Activated CD8-positive, alpha-beta memory T cell treated with anti-CD3 and anti-CD28 coated beads for 36 hours (primary cell): Measurements from ENCODE around the gene HIC2. TPM values are rescaled to one million over a fixed set of nuclear protein-coding genes. Genes with fewer than 3 reads are reported as not detected.
"Not testable (repeated sequence)": the region's sequence is repeated elsewhere in the genome, so short reads cannot be mapped to it uniquely, and the experiment has no call there.

Experiments used
- CTCF ChIA-PET: fragments of 350-600 bp; sonication (Branson Sonifier 250); formaldehyde crosslinking; loops from one replicate; lab custom pipeline; 2021; ENCODE audit warnings: antibody characterized with exemption; lab: Charles Lee
- POLR2A ChIA-PET: fragments of 350-600 bp; sonication (Branson Sonifier 250); formaldehyde crosslinking; loops from one replicate; lab custom pipeline; 2021; ENCODE audit warnings: antibody characterized with exemption; lab: Charles Lee
- total RNA-seq, 2 experiments: library from RNA; stranded (reverse); gene quantifications; one replicate each; pipeline ENCODE4 v1.2.3, GENCODE V29; 2021

The HIC2 gene
- total RNA-seq, 2 experiments from 2014 or later = 5.9 to 6.0 TPM

- CTCF ChIA-PET = no interaction called here
- POLR2A ChIA-PET = no interaction called here
These were observed 31.7 kb downstream of the HIC2 start for GRCh38 chr22:21448627-21449416.

GRCh38 chr22:21449531-21450319 is 32.6 kb downstream of the HIC2 start:
- ChIA-PET POLR2A (no interaction called here), CTCF (no interaction called here)

GRCh38 chr22:21450320-21450831 is 33.2 kb downstream of the HIC2 start:
- POLR2A ChIA-PET = no interaction called here
- CTCF ChIA-PET = no interaction called here

DNA sequence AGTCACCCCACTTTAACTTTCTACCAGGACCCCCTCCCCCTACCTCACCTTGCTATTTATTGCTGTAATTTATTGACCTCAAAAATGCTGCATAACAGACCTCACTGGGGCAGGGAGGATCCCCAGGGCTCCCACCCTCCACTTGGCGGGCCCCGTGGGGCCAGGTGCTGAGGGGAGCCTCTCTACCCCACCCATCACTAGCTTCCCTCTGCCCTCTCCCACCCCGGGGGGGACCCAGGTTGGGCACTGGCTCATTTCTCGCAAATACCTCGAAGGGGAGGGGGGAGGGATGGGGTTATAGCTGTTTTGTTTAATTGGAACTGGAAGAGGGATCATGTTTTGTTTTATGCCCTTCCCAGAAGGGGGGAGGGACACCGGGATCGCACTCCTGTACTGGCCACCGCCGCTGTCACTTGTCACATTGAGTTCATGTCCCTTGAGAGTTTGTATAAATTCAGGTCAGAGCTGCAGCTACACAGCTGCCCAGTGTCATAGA is 33.7 kb downstream of the HIC2 start:
- POLR2A ChIA-PET = no interaction called here
- CTCF ChIA-PET = no interaction called here

- POLR2A ChIA-PET = no interaction called here
- CTCF ChIA-PET = no interaction called here
These were observed 34.7 kb downstream of the HIC2 start for GRCh38 chr22:21451545-21452520.

- POLR2A ChIA-PET = not testable (repeated sequence)
These were observed 35.5 kb downstream of the HIC2 start for GRCh38 chr22:21452666-21453065.

DNA sequence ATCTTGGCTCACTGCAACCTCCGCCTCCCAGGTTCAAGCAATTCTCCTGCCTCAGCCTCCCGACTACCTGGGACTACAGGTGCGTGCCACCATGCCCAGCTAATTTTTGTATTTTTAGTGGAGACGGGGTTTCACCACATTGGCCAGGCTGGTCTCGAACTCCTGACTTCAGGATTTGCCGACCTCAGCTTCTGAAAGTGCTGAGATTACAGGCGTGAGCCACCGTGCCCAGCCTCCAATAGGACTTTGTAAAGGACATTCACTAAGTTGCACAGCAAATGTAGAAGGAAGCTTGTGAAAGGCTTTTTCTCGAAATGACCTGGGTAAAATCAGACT is 37.8 kb downstream of the HIC2 start:
- POLR2A ChIA-PET = not testable (repeated sequence)

More at GRCh38 chr22:21452666-21453065, 35.5 kb downstream of the HIC2 start:
- CTCF ChIA-PET = not testable (repeated sequence)

GRCh38 chr22:21455334-21456089 is 38.3 kb downstream of the HIC2 start:
- ChIA-PET POLR2A (no interaction called here), CTCF (no interaction called here)

More for the DNA sequence above, 37.8 kb downstream of the HIC2 start:
- CTCF ChIA-PET = not testable (repeated sequence)

DNA sequence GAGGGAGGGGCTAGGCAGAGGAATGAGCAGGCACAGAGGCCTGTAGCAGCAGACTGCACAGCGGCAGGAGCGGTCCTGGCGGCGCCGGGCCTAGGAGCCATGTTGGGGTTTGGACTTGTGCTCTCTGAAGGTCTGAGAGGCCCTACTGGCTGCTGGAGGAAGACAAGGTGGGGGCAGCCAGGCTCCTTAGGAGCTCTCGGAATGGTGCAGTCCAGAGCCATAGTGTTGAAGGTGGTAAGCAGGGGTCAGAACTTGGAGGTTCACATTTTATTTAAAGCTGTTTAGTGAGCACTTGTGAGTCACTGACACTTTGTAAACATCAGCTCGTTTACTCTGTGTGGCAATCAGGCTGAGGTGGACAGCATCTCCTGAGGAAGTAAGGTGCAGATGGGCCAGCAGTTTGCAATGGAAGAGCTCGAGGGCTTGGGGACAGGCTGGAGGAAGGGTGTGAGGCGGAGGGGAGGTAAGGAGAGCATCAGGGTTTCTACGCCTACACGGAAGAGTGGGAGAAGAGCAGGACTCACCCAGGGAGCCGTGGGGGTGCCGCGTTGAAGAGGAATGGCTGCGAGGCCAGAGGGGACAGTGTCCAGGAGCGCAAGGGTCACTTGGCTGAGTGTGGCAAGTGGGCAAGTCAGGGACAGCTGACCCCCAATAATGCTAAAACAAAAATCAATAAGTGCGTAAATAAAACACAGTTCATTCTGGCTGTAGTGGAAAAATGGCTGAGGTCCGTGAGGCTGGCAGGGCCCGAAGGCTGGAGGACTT is 40.0 kb downstream of the HIC2 start:
- ChIA-PET POLR2A (no interaction called here), CTCF (no interaction called here)

DNA sequence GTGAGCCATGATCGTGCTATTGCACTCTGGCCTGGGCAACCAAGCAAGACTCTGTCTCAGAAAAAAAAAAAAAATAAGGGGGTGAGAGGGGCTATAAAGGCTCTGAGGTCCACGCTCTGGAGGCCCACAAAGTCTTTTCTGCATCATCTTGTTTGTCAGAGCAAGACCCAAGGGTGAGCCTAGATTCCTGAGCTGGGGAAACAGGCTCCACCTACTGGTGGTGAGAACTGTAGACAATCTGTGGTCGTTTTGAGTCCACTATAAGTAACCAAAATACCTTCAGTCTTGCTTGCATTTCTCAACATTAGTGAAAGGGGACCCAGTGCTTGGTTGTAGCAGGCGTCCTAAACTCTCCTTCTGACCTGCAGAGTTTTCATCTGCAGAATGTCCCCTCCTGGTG is 45.5 kb downstream of the HIC2 start:
- POLR2A ChIA-PET, CTCF ChIA-PET: not testable (repeated sequence)

DNA sequence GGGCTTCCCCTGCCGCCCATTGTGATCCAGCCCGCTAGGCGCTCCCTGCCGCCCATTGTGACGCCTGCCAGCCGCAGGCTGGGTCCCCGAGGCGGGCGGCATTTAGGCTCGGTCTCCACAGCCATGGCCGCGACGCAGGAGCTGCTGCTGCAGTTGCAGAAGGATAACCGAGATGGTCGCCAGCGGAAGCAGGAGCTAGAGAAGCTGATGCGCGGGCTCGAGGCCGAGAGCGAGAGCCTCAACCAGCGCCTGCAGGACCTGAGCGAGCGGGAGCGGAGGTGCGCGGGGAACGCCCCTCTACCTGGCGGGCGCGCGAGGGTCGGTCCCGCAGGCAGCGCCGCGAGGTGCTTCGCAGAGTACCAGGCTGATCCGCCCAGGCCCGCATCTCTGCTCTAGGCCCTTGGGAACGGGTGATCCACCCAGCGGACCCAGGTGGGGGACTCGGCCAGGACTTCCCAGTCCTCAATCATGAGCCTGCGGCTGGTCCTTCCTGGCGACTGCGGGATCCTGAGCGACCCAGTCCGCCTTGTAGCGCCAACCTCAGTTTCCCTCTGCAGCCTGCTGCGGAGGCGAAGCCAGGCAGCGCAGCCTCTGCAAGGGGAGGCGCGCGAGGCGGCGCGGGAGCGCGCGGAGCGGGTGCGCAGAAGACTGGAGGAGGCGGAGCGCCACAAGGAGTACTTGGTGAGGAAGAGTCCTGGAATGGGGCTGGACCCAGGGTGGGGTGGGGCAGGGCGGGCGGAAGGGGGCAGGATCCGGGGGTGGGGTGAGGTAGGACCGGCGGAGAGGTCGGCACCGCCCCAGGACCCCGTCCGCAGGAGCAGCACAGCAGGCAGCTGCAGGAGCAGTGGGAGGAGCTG is 50.4 kb downstream of the HIC2 start, which contains the start of gene TMEM191C:
TMEM191C (plus strand) TSS at position 51 of the 857 bp plus-strand sequence; CDS start at position 124, 73 bp downstream.
- POLR2A ChIA-PET = not testable (repeated sequence)

GRCh38 chr22:21468194-21469096 is 51.3 kb downstream of the HIC2 start:
- POLR2A ChIA-PET, CTCF ChIA-PET: not testable (repeated sequence)

More for the DNA sequence above, 50.4 kb downstream of the HIC2 start, which contains the start of gene TMEM191C:
- CTCF ChIA-PET = not testable (repeated sequence)

GRCh38 chr22:21469097-21469994 is 52.2 kb downstream of the HIC2 start:
- CTCF ChIA-PET, POLR2A ChIA-PET: not testable (repeated sequence)

- POLR2A ChIA-PET, CTCF ChIA-PET: not testable (repeated sequence)
These were observed 55.8 kb downstream of the HIC2 start for GRCh38 chr22:21472984-21473383.

- POLR2A ChIA-PET, CTCF ChIA-PET: not testable (repeated sequence)
These were observed 56.5 kb downstream of the HIC2 start for GRCh38 chr22:21473664-21474063.
